Adipocyte (in vitro differentiated cells): ENCODE measurements around the gene EXOC1.

Source experiments
- DNase-seq: peaks from one replicate; pipeline ENCODE4 v3.0.0-alpha.2; 2015; ENCODE audit warnings: low read depth
- H3K27me3 ChIP-seq: replicated peaks from 2 replicates; pipeline ENCODE4 v1.7.0; 2013; ENCODE audit warnings: mild to moderate bottlenecking, low read length, moderate library complexity; ENCODE audit not compliant: control insufficient read depth, insufficient read depth
- H3K36me3 ChIP-seq: 2 replicates; pipeline ENCODE4 v1.7.0; 2013; ENCODE audit warnings: low read length, mild to moderate bottlenecking, moderate library complexity; ENCODE audit not compliant: control insufficient read depth, insufficient read depth, severe bottlenecking
- H3K4me1 ChIP-seq: 2 replicates; pipeline ENCODE4 v1.7.0; 2013; ENCODE audit warnings: mild to moderate bottlenecking, low read length, moderate library complexity; ENCODE audit not compliant: control insufficient read depth, insufficient read depth
- H3K4me3 ChIP-seq: 2 replicates; pipeline ENCODE4 v1.7.0; 2013; ENCODE audit warnings: mild to moderate bottlenecking, low read length, moderate library complexity
- H3K9ac ChIP-seq: 2 replicates; pipeline ENCODE4 v1.7.0; 2013; ENCODE audit warnings: mild to moderate bottlenecking, low read length, moderate library complexity
- H3K9me3 ChIP-seq: 2 replicates; pipeline ENCODE4 v1.7.0; 2013; ENCODE audit warnings: mild to moderate bottlenecking, low read length, moderate library complexity; ENCODE audit not compliant: control insufficient read depth

The EXOC1 gene

GRCh38 chr4:55910140-55910539 is 56.7 kb downstream of the EXOC1 start:
- Histone ChIP-seq H3K9ac (no peak overlapping the region), H3K36me3 (peaks cover 15% of the 10 kb centered on the region), H3K9me3 (no peaks in the 10 kb centered on the region), H3K4me3 (no peak overlapping the region), H3K27me3 (no peaks in the 10 kb centered on the region), H3K4me1 (peaks cover 9% of the 10 kb centered on the region)
- DNase-seq, result peak; percentile 11

DNA sequence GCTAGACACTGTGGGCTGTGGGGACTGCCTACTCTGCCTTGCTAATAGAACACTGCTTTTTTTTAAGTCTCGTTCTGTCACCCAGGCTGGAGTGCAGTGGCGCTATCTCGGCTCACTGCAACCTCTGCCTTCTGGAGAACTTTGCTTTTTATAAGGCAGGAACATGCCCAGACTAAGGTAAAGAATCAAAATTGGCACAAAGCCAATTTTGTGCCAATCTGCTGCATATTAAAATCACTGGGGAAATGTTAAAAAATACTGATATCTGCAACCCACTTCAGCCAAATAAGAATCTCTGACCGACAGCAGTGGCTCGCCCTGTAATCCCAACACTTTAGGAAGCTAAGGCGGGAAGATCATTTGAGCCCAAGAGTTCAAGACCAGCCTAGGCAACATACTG is 58.8 kb downstream of the EXOC1 start:
- Histone ChIP-seq H3K4me1 (peaks cover 5% of the 10 kb centered on the region), H3K9me3 (no peaks in the 10 kb centered on the region), H3K4me3 (no peak overlapping the region), H3K36me3 (no peaks in the 10 kb centered on the region), H3K9ac (no peak overlapping the region), H3K27me3 (no peaks in the 10 kb centered on the region)
- no peak for DNase-seq

DNA sequence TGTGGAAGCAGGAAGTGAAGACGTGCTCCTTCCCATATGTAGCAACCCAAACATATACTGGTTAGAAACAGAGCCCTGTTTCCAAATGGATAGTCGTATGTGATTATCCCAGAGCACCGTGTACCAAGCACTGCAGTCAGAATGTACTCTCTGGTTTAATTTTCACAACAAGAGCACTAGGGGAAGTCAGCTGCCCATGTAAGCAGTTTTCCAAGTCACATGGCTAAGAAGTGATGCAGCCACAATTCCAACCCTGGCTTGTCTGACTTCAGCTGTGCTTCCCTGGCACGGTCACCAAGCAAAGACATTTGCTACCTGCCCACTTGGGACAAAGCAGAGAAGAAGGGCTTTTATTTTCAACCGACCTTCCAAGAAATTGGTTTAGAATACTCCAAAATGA is 67.1 kb downstream of the EXOC1 start:
- H3K4me3 ChIP-seq, result no peak overlapping the region
- H3K4me1 ChIP-seq, result peaks cover 3% of the 10 kb centered on the region
- peak overlapping the region; percentile 36 for H3K9ac ChIP-seq
- no peaks in the 10 kb centered on the region for H3K9me3 ChIP-seq
- no peak for DNase-seq
- H3K27me3 ChIP-seq, result no peaks in the 10 kb centered on the region
- H3K36me3 ChIP-seq, result no peaks in the 10 kb centered on the region

- Histone ChIP-seq H3K27me3 (no peaks in the 10 kb centered on the region), H3K4me1 (peaks cover 3% of the 10 kb centered on the region)
- no peak for DNase-seq
These were observed 67.6 kb downstream of the EXOC1 start for GRCh38 chr4:55921093-55921492.

DNA sequence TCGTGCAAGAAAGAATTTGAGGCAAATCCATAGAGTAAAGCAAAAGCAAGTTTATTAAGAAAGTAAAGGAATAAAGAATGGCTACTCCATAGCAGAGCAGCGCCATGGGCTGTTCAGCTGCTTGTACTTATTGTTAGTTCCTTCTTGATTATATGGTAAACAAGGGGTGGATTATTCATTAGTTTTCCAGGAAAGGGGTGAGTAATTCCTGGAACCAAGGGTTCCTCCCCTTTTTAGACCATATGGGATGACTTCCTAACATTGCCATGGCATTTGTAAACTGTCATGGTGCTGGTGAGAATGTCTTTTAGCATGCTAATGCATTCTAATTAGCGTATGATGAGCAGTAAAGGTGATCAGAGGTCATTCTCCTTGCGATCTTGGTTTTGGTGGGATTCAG is 71.8 kb downstream of the EXOC1 start:
- H3K4me1 ChIP-seq, result peaks cover 3% of the 10 kb centered on the region
- peaks cover 5% of the 10 kb centered on the region for H3K9me3 ChIP-seq
- no peak overlapping the region for H3K4me3 ChIP-seq
- DNase-seq, result no peak
- no peaks in the 10 kb centered on the region for H3K36me3 ChIP-seq
- H3K27me3 ChIP-seq, result no peaks in the 10 kb centered on the region
- no peak overlapping the region for H3K9ac ChIP-seq

More at GRCh38 chr4:55921093-55921492, 67.6 kb downstream of the EXOC1 start:
- Histone ChIP-seq H3K9ac (no peak overlapping the region), H3K4me3 (no peak overlapping the region), H3K9me3 (no peaks in the 10 kb centered on the region), H3K36me3 (no peaks in the 10 kb centered on the region)

- H3K4me3 ChIP-seq, result no peak overlapping the region
- DNase-seq, result no peak
These were observed 73.2 kb downstream of the EXOC1 start for GRCh38 chr4:55926610-55927009.

GRCh38 chr4:55927803-55928437 is 74.5 kb downstream of the EXOC1 start:
- no peak overlapping the region for H3K9ac ChIP-seq
- DNase-seq, result no peak
- no peak overlapping the region for H3K4me3 ChIP-seq
- no peaks in the 10 kb centered on the region for H3K36me3 ChIP-seq
- H3K9me3 ChIP-seq, result peaks cover 5% of the 10 kb centered on the region
- H3K4me1 ChIP-seq, result no peaks in the 10 kb centered on the region
- H3K27me3 ChIP-seq, result no peaks in the 10 kb centered on the region

More at GRCh38 chr4:55926610-55927009, 73.2 kb downstream of the EXOC1 start:
- no peak overlapping the region for H3K9ac ChIP-seq
- no peaks in the 10 kb centered on the region for H3K27me3 ChIP-seq
- peaks cover 5% of the 10 kb centered on the region for H3K9me3 ChIP-seq
- H3K36me3 ChIP-seq, result no peaks in the 10 kb centered on the region
- no peaks in the 10 kb centered on the region for H3K4me1 ChIP-seq

- DNase-seq, result no peak
- Histone ChIP-seq H3K4me1 (no peaks in the 10 kb centered on the region), H3K9me3 (peaks cover 5% of the 10 kb centered on the region), H3K9ac (no peak overlapping the region), H3K27me3 (no peaks in the 10 kb centered on the region), H3K36me3 (no peaks in the 10 kb centered on the region), H3K4me3 (no peak overlapping the region)
These were observed 75.4 kb downstream of the EXOC1 start for GRCh38 chr4:55928846-55929245.

DNA sequence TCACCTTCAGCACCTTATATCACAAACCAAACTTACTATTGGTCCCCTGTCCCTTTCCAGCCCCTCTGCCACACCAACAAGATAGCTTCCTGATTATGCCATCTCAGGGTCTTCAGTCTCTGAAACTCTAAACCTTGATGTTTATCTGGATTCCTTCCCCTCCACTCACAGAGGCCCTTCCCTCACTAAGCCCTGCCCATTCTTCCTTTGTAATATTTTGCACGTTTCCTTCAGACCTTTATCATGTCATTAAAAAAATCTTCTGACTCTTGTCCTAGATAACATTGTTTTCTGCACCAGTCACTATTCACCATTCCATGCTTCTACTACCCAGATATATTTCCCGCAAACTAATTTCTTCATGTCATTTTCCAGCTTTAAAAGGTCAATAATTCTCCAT is 77.6 kb downstream of the EXOC1 start:
- no peaks in the 10 kb centered on the region for H3K27me3 ChIP-seq
- peaks cover 5% of the 10 kb centered on the region for H3K9me3 ChIP-seq
- H3K36me3 ChIP-seq, result no peaks in the 10 kb centered on the region
- no peak for DNase-seq
- H3K4me1 ChIP-seq, result no peaks in the 10 kb centered on the region
- H3K9ac ChIP-seq, result no peak overlapping the region
- no peak overlapping the region for H3K4me3 ChIP-seq

DNA sequence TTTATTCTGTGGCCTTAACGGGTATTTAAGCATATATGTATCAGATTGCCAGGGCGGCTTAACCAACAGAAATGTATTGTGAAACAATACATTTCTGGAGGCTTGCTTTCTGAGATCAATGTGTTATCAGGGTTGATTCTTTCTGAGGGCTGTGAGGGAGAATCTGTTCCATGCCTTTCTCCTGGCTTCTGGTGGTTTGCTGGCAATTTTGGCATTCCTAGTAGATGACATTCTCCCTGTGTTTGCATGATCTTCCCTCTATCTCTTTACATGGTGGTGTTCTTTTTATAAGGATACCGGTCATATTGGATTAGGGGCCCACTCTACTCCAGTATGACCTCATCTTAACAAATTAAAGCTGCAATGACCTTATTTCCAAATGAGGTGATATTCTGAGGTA is 78.4 kb downstream of the EXOC1 start:
- H3K9me3 ChIP-seq, result peaks cover 8% of the 10 kb centered on the region
- H3K27me3 ChIP-seq, result no peaks in the 10 kb centered on the region
- DNase-seq, result peak; percentile 49

DNA sequence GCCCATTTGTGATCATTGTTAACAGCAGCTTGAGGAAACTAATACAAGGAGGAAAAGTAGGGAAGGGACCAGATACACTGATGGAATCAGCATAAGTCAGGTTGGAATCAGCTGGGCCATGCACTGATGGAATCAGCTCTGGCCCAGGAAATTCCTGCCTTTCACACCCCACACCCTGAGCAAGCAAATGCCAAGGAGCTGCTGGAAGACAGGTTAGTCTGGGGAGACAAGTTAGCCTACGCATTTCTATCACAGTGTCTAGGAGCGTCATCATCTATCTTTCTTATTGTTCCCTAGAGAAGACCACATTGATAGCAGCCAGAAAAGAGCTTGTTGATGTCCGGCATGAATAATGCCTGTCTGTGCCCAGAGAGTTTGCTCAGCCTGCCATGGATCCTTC is 79.1 kb downstream of the EXOC1 start:
- Histone ChIP-seq H3K4me1 (no peaks in the 10 kb centered on the region), H3K36me3 (no peaks in the 10 kb centered on the region), H3K27me3 (no peaks in the 10 kb centered on the region), H3K9ac (no peak overlapping the region), H3K4me3 (no peak overlapping the region), H3K9me3 (peaks cover 8% of the 10 kb centered on the region)
- DNase-seq, result no peak

More for the DNA sequence above, 78.4 kb downstream of the EXOC1 start:
- Histone ChIP-seq H3K9ac (no peak overlapping the region), H3K4me3 (no peak overlapping the region), H3K4me1 (no peaks in the 10 kb centered on the region), H3K36me3 (no peaks in the 10 kb centered on the region)

DNA sequence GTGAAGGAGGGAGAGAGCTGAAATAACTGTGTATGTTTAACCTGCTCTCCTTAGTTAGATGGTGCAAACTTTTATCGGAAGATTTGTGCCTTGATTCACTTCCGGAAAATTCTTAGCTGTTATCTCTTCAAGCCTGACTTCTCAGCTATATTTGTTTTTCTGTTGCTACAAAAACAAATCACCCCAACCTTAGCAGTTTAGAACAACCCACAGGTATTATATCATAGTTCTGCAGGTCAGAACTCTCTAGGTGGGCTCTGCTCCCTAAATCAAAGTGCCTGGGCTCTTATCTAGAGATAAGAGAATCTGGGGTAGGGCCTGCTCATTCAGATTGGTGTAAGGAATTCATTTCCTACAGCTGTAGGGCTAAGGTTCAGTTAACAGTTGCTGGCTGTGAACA is 80.2 kb downstream of the EXOC1 start:
- Histone ChIP-seq H3K27me3 (no peaks in the 10 kb centered on the region), H3K36me3 (no peaks in the 10 kb centered on the region), H3K4me3 (no peak overlapping the region), H3K4me1 (no peaks in the 10 kb centered on the region), H3K9me3 (peaks cover 3% of the 10 kb centered on the region), H3K9ac (no peak overlapping the region)
- DNase-seq, result no peak
